Subcutaneous adipose tissue (tissue), 4 donors: Measurements from ENCODE around the gene RUVBL2. TPM values are rescaled to one million over a fixed set of nuclear protein-coding genes. Genes with fewer than 3 reads are reported as not detected.

Experiments
- total RNA-seq, 4 donors: library from RNA; depleted of rRNA; stranded (reverse); fragments of >200 nt; gene quantifications; one replicate each; pipeline ENCODE4 v1.1.0, GENCODE V29; 2016
- TF ChIP-seq, protein P1 (sequence below): fragments of 450-650 bp; IDR thresholded peaks from one replicate; pipeline ENCODE4 v1.5.1; 2016; ENCODE audit warnings: low read depth, mild to moderate bottlenecking, control low read depth, antibody characterized with exemption, moderate library complexity

The RUVBL2 gene
- total RNA-seq, 4 donors from 2014 or later, result 34.3 to 62.5 (median 49.4) TPM

GRCh38 chr19:48991011-48991609 is 2.6 kb upstream of the RUVBL2 start:
- TF ChIP-seq, protein P1, sequence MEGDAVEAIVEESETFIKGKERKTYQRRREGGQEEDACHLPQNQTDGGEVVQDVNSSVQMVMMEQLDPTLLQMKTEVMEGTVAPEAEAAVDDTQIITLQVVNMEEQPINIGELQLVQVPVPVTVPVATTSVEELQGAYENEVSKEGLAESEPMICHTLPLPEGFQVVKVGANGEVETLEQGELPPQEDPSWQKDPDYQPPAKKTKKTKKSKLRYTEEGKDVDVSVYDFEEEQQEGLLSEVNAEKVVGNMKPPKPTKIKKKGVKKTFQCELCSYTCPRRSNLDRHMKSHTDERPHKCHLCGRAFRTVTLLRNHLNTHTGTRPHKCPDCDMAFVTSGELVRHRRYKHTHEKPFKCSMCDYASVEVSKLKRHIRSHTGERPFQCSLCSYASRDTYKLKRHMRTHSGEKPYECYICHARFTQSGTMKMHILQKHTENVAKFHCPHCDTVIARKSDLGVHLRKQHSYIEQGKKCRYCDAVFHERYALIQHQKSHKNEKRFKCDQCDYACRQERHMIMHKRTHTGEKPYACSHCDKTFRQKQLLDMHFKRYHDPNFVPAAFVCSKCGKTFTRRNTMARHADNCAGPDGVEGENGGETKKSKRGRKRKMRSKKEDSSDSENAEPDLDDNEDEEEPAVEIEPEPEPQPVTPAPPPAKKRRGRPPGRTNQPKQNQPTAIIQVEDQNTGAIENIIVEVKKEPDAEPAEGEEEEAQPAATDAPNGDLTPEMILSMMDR, result no peak

GRCh38 chr19:48991873-48992580 is 1.7 kb upstream of the RUVBL2 start:
- TF ChIP-seq, protein P1, result no peak

GRCh38 chr19:48992581-48993174 is 1.0 kb upstream of the RUVBL2 start:
- TF ChIP-seq, protein P1, result no peak

- TF ChIP-seq, protein P1, result no peak
Observed at GRCh38 chr19:48994035-48994386, 324 bp downstream of the RUVBL2 start.

GRCh38 chr19:48997972-48998371 is 4.3 kb downstream of the RUVBL2 start:
- TF ChIP-seq, protein P1, result no peak

DNA sequence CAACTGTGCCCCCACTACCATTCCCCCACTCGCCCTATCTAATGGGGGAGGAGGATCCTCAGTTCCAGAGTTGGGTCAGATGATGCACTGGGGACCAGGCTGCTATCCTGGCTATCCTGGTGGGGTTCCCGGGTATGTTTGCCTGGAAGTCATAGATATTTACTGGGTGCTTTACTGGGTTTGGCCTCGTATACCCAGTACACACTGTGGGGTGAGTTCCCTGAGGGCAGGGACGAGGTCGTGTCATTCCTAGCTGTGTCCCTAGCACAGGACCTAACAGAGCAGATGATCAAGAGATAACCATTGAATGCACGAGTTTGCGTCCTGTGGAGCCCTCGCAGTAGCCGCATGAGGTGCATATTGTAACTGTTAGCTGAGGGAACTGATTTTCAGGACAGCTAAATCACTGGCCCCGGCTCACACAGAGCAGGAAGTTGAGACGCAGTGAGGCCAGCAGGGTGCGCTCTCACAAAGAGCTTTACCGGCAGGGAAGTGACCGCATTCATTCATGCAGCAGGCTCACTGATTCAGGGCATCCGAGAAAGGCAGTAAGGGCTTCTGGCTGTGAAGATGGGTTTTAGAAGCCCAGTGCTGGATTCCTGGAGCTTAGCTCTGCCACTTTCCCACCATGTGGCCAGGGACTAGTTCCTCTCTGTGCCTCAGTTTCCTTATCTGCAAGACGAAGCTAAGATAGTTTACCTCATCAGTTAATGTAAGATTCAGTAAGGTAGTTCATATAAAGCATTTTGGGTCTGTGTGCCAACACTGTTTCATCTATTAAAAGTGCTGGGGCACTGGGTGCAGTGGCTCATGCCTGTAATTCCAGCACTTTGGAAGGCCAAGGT is 6.0 kb downstream of the RUVBL2 start:
- TF ChIP-seq, protein P1, result no peak

DNA sequence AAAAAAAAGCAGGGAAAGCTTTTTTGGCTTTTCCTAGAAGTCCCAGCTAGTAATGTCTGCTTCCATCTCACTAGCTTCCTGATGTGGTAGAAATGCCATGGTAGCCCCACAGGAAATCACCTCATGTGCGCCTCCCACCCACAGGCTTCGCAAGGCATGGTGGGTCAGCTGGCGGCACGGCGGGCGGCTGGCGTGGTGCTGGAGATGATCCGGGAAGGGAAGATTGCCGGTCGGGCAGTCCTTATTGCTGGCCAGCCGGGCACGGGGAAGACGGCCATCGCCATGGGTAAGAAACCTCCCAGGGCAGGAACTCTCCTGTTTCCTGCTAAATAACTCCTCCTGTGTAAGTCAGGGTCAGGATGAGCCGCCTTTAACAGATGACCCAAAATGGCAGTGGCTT is 10.4 kb downstream of the RUVBL2 start:
- TF ChIP-seq, protein P1, result no peak
